Bronchial epithelial cell (primary cell): ENCODE results near the gene MTMR1. TPM values are rescaled to one million over a fixed set of nuclear protein-coding genes. Genes with fewer than 3 reads are reported as not detected.
A peak's percentile ranks its signal among the peaks of the same experiment; 100 is the strongest.

ENCODE experiments used
- DNase-seq: peaks from one replicate; pipeline ENCODE4 v3.0.0-alpha.2; 2010; ENCODE audit warnings: low read depth
- FAIRE-seq: peaks from 2 replicates; lab custom pipeline; 2011; peaks lifted over from hg19 to GRCh38; lab: Jason Lieb, UNC
- H3K27me3 ChIP-seq: 2 replicates; pipeline ENCODE4 v1.5.1; 2011; ENCODE audit warnings: low read length; ENCODE audit not compliant: control insufficient read depth, insufficient read depth
- H3K36me3 ChIP-seq: 2 replicates; pipeline ENCODE4 v1.5.1; 2011; ENCODE audit warnings: low read length; ENCODE audit not compliant: control insufficient read depth, insufficient read depth
- H3K4me3 ChIP-seq: 2 replicates; pipeline ENCODE4 v1.5.1; 2011; ENCODE audit warnings: mild to moderate bottlenecking, low read depth, low read length, control low read depth
- total RNA-seq: library from RNA; depleted of rRNA; stranded (reverse); fragments of >200 nt; gene quantifications from 2 replicates; pipeline ENCODE4 v1.2.1, GENCODE V29; 2014
- TF ChIP-seq, protein P1 (sequence below): IDR thresholded peaks from 2 replicates; pipeline ENCODE4 v1.5.1; 2011; ENCODE audit warnings: mild to moderate bottlenecking, moderate library complexity, low read length, control low read depth, inconsistent platforms; ENCODE audit not compliant: insufficient read depth, severe bottlenecking

MTMR1 gene
- 14.0 and 15.2 TPM in 2 replicates for total RNA-seq

DNA sequence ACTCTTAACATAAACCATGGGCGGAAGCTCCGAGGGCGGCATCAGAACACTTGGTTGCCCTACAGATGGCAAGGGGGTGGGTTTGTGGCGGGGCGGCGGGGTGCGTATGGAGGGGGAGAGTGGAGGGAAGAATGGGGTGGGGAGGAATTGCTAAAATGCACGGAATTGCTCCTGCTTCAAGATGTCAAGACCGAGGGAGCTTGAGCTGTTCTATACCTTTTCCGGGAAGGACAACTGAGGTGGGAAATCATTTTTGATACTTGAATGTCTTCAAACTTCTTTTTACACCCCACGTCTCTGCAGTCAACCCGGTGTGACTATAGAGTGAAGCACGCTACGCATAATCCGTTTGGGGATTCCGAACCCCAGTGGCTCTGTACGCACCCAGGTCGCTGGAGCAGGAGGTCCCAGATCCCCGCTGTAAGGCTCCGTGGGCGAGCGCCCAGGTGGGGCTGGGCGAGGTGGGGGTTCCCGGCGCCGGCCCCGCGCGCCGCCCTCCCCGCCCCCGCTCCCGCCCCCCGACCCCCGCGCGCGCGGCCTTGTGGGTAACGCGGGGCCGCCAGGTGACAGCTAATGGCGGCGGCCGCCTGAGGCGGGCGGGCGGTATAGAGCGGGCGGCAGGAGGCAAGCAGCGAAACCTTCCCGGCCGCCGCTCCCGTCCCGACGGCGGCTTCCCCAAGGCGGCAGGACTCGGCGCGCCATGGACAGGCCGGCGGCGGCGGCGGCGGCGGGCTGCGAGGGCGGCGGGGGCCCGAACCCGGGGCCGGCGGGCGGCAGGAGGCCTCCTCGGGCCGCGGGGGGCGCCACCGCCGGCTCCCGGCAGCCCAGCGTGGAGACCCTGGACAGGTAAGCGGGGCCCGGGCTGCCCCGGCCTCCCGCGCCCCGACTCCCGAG lies at the start of gene MTMR1:
Gene MTMR1, plus strand, starts transcription at position 566 of the 894 bp plus-strand sequence. Its CDS starts 135 bp downstream, at position 701.
- TF ChIP-seq, protein P1, sequence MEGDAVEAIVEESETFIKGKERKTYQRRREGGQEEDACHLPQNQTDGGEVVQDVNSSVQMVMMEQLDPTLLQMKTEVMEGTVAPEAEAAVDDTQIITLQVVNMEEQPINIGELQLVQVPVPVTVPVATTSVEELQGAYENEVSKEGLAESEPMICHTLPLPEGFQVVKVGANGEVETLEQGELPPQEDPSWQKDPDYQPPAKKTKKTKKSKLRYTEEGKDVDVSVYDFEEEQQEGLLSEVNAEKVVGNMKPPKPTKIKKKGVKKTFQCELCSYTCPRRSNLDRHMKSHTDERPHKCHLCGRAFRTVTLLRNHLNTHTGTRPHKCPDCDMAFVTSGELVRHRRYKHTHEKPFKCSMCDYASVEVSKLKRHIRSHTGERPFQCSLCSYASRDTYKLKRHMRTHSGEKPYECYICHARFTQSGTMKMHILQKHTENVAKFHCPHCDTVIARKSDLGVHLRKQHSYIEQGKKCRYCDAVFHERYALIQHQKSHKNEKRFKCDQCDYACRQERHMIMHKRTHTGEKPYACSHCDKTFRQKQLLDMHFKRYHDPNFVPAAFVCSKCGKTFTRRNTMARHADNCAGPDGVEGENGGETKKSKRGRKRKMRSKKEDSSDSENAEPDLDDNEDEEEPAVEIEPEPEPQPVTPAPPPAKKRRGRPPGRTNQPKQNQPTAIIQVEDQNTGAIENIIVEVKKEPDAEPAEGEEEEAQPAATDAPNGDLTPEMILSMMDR, result no peak
- H3K36me3 ChIP-seq, result no peaks in the 10 kb centered on the region
- FAIRE-seq (no peak), DNase-seq (no peak)
- H3K27me3 ChIP-seq, result no peaks in the 10 kb centered on the region
- peak within 1 kb of the TSS; percentile 48 for H3K4me3 ChIP-seq

DNA sequence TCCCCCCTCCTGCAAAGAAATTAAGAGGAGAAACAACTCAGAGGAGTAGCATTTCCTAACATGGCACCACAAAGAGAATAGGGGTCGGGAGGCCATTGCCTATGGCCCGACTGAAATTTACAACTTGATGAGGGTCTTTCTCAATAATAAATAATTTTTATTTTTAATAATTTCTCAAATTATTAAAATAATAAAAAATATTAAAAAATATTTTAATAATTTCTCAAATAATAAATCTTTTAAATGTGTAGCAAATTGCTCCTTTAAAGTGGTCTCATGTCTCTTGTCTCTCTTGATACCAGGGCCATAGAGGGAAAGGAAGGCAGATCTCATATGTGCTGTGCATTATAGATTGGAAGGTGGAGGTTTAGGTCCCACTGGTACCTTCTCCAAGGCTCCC lies 49.2 kb upstream of the MTMR1 start:
- TF ChIP-seq, protein P1, result no peak
- H3K36me3 ChIP-seq, result no peaks in the 10 kb centered on the region
- no peak for FAIRE-seq

DNA sequence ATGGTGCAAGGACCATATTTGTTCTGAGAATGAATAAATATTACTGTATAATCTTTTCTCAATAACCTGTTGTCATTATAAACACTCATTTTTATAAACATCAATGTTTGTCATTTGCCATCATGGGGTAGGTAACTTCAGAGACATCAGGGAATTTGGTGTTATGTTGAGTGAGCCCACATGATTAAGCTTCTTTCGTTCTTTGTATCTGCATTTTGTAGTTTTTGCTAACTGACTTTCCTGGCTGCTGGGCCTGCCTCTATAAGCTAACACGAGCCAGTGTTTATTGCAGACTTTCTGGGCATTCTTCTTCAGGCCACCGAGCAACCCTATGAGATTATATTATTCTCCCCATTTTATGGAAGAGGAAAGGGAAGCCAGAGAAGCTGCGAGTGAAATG lies 48.8 kb upstream of the MTMR1 start:
- Histone ChIP-seq H3K27me3 (no peaks in the 10 kb centered on the region), H3K4me3 (no peak overlapping the region), H3K36me3 (no peaks in the 10 kb centered on the region)
- TF ChIP-seq, protein P1, result no peak
- no peak for DNase-seq
- no peak for FAIRE-seq

More for the DNA sequence above, 49.2 kb upstream of the MTMR1 start:
- no peak for DNase-seq
- H3K27me3 ChIP-seq, result no peaks in the 10 kb centered on the region
- no peak overlapping the region for H3K4me3 ChIP-seq

DNA sequence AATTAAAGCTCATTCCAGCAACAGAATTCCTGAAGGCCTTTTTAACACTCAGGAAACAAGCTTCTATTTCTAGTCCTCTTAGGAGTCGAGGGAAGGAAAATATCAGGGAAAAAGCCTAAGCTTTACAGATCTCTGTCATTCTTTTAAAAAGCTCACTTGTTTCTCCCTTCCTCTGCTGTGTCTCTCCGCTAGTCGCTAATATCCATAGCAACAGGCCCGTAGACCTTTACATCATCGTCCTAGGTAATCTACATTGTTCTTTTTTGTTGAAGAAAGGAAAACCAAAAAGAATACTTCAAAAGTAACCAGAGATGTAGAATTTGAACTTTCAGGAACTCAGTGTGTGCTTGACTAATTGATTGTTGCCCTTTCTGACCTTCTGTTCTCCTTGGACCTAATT lies 45.9 kb upstream of the MTMR1 start:
- H3K4me3 ChIP-seq, result no peak overlapping the region
- DNase-seq (no peak), FAIRE-seq (no peak)
- no peaks in the 10 kb centered on the region for H3K27me3 ChIP-seq
- TF ChIP-seq, protein P1, result no peak
- no peaks in the 10 kb centered on the region for H3K36me3 ChIP-seq

- H3K4me3 ChIP-seq, result no peak overlapping the region
- FAIRE-seq (no peak), DNase-seq (peak; percentile 58)
- peaks cover 1% of the 10 kb centered on the region for H3K36me3 ChIP-seq
- TF ChIP-seq, protein P1, result no peak
- H3K27me3 ChIP-seq, result no peaks in the 10 kb centered on the region
Measured at GRCh38 chrX:150648296-150648940, 44.8 kb upstream of the MTMR1 start.
